NCI-H1092 treated with DMSO at 0.1 percent for 48 hours (cell line): Measurements from ENCODE around the gene U2AF2.

Source experiments
- DNase-seq: peaks from one replicate; lab custom pipeline; 2025; lab: John Stamatoyannopoulos, UW

The U2AF2 gene

DNA sequence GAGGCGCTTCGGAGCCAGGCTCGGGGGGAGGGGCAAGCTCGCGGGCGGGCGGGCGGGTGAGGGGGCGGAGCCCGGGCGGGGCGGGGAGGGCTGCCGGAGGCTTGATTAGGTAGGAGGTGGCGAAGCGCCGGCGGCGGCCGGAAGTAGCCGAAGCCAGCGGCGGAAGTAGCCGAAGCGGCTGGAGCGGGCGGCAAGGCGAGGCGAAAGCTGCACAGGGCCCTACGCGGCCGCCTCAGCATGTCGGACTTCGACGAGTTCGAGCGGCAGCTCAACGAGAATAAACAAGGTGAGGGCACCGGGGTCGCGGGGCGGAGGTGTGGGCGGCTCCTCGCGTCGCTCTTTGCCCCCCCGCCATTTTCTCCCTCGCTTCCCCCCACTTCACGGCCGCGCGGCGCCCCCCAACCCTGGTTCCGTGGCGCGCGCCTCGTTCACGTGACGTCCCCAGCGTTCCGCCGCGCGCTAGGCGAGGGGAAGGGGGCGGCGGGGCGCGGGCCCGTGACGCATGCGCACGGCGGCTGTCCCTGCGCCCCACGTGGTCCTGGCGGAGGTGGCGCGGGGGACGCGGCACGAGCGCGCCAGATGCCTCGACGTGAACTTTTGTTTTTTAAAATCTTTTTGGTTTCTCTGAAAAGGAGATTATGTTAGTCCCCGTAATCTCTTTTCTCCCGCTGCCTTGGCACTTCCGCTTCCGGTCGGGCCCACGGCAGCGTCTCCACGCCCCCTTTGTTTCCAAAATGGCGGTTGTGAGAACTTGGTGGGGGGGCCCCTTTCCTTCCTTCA, at the start of gene U2AF2:
Gene U2AF2 (plus strand): TSS at position 168 of the 780 bp plus-strand sequence. CDS start 70 bp downstream, at position 238.
- DNase-seq, result peak; percentile 95

GRCh38 chr19:55605207-55605636, 49.6 kb upstream of the U2AF2 start:
- DNase-seq, result peak; percentile 91

GRCh38 chr19:55605637-55606470, 49.0 kb upstream of the U2AF2 start, which contains the start of gene ZNF865:
Gene ZNF865, plus strand, starts transcription at chr19:55605647. Its CDS starts 7,972 bp downstream, at chr19:55613619.
- peak; percentile 58 for DNase-seq

GRCh38 chr19:55606471-55606787, 48.4 kb upstream of the U2AF2 start:
- DNase-seq, result no peak

DNA sequence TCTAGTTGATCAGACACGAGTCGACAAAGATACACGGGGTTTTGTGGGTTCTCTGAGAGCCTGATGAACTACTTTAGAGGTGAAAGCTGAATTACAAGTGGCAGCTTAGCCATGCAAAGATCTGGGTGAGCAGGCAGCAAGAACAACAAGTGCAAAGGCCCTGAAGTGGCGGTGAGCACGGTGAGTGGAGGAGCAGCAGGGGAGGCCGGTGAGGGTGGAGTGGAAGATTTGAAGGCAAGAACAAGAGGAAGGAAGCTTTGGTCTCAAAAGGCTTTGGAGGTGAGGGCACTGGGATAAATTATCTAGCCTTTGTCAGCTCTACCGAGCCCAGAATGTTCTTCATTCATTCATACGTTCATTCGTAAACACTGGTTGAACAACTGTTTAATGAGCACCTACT, 48.0 kb upstream of the U2AF2 start:
- DNase-seq, result no peak

DNA sequence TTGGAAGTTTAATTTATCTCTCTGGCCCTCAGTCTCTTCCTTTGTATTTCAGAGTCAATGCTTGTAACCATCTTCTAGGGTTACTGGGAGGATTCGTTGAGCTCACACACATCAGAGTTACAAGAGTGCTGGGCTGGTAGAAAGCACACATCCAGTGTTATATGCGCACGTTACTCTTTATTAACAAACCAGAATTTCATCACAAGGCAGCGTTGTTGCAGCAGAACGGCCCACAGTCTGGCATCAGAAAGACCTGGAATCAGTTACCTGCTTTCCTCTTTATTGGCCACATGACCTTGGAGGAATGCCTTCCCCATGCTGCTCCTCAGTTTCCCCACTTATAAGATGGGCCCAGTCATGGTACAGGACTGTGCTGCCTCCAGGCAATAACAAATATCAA, 45.5 kb upstream of the U2AF2 start:
- DNase-seq, result no peak

GRCh38 chr19:55611300-55611982, 43.4 kb upstream of the U2AF2 start:
- no peak for DNase-seq

DNA sequence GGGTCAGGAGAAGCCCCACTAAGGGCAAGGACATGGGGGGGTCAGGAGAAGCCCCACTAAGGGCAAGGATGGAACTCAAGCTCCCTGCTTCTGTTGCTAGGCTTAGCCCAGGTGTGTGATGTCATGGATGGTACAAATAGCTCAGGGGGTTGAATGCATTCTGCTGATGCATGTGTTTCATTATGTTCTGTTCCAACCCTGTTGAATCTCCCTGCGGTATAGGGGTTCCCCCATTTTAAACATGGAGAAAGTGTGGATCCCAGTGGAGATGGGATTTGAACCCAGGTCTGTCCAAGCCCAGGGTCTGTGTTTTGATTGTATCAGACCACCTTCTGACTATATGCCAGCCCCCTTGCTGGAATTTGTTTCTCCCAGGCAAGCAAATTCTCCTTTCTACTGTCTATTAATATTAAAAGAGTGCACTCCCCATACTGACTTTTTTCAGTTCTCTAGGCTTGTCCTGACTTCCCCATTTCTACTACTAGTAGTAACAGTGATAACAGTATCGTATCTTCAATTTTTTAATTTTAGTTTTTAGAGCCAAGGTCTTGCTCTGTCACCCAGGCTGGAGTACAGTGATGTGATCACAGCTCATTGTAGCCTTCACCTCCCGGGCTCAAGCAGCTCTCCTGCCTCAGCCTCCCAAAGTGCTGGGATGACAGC, 42.7 kb upstream of the U2AF2 start:
- DNase-seq, result no peak

GRCh38 chr19:55613396-55613795, 41.4 kb upstream of the U2AF2 start:
- no peak for DNase-seq

GRCh38 chr19:55613930-55614710, 40.7 kb upstream of the U2AF2 start:
- DNase-seq, result no peak

DNA sequence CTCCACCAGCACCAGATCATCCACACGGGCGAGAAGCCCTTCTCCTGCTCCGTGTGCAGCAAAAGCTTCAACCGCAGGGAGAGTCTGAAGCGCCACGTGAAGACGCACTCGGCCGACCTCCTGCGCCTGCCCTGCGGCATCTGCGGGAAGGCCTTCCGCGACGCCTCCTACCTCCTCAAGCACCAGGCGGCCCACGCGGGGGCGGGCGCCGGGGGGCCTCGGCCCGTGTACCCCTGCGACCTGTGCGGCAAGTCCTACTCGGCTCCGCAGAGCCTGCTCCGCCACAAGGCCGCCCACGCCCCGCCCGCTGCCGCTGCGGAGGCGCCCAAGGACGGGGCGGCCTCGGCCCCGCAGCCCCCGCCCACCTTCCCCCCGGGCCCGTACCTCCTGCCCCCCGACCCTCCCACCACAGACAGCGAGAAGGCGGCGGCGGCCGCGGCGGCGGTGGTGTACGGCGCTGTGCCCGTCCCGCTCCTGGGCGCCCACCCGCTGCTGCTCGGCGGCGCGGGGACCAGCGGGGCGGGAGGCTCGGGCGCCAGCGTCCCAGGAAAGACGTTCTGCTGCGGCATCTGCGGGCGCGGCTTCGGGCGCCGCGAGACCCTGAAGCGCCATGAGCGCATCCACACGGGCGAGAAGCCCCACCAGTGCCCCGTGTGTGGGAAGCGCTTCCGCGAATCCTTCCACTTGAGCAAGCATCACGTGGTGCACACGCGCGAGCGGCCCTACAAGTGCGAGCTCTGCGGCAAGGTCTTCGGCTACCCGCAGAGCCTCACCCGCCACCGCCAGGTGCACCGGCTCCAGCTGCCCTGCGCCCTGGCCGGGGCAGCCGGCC, 39.9 kb upstream of the U2AF2 start:
- no peak for DNase-seq

- no peak for DNase-seq
Observed at GRCh38 chr19:55615543-55616394, 39.1 kb upstream of the U2AF2 start.

GRCh38 chr19:55616395-55616875, 38.4 kb upstream of the U2AF2 start:
- no peak for DNase-seq

GRCh38 chr19:55617426-55617825, 37.4 kb upstream of the U2AF2 start:
- DNase-seq, result no peak

DNA sequence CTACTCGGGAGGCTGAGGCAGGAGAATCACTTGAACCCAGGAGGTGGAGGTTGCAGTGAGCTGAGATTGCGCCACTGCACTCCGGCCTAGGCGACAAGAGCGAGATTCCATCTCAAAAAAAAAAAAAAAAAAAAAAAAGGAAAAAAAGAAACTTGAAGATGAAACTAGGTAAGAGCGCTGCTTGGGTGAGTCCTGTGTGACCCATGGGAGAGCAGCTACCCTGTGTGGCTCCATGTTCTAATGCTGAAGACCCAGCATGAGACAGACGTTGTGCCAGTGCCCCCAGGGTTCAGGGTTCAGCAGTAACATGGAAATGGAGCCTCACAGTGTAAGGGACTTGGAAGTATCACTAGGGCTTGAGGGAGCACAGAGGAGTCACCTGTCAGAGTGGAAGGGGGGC, 36.4 kb upstream of the U2AF2 start:
- DNase-seq, result no peak

- DNase-seq, result no peak
Observed at GRCh38 chr19:55619286-55619685, 35.5 kb upstream of the U2AF2 start.

GRCh38 chr19:55620410-55621204, 34.2 kb upstream of the U2AF2 start:
- DNase-seq, result no peak

GRCh38 chr19:55621205-55621672, 33.6 kb upstream of the U2AF2 start:
- no peak for DNase-seq
